ENCODE results near the gene ZNF839. TPM values are rescaled to one million over a fixed set of nuclear protein-coding genes. Genes with fewer than 3 reads are reported as not detected.

The ZNF839 gene
- total and polyA plus RNA-seq, 12 donors: 7.4 to 28.2 (median 14.5) TPM

DNA sequence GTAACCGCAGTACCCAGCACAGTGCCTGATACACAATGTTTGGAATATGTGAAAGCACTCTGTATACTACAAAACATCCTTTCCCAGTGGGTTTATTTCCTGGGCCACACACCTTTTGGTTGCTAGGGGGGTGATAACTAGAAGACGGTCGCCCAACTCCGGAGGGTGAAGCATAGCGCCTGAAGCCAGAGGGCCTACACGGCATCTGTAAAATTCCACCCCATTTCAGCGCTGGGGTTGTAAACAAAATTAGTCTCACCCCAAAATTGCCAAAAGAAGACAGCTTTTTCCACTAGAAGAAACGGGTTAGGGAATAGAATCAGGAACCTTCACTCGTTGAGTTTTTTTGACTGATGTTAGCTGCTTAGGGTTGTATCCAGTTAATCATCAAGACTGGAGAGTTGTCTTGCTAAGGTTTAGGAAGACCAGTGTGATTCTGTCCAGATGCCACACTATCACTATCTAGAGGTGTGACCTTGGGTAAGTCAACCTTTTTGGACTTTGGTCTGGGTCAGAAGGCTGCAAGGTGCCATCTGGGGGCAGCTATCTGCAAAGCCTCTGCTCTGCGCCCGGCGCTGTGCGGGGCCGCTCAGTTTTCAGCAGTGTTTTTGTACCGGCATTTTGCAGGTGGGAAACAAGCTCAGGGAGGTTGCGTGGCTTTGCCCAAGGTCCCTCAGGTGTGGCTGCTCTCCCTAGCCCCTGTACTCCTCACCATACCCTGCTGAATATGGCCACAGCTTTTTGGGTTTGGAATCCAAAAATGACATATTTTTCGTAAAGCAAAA lies 1.3 kb downstream of the ZNF839 start:
- intact Hi-C loops (cut with DNase I): loop anchor here in 1 of 2 donors (10.0 kb wide), 1 partner anchor 194 kb away; no protein-coding TSS in a partner anchor
- TF ChIP-seq POLR2A (IDR thresholded peaks at IDR 0.05): no peak
- TF ChIP-seq, protein P1, sequence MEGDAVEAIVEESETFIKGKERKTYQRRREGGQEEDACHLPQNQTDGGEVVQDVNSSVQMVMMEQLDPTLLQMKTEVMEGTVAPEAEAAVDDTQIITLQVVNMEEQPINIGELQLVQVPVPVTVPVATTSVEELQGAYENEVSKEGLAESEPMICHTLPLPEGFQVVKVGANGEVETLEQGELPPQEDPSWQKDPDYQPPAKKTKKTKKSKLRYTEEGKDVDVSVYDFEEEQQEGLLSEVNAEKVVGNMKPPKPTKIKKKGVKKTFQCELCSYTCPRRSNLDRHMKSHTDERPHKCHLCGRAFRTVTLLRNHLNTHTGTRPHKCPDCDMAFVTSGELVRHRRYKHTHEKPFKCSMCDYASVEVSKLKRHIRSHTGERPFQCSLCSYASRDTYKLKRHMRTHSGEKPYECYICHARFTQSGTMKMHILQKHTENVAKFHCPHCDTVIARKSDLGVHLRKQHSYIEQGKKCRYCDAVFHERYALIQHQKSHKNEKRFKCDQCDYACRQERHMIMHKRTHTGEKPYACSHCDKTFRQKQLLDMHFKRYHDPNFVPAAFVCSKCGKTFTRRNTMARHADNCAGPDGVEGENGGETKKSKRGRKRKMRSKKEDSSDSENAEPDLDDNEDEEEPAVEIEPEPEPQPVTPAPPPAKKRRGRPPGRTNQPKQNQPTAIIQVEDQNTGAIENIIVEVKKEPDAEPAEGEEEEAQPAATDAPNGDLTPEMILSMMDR (IDR thresholded peaks at IDR 0.05): no peak
- H3K36me3 ChIP-seq (replicated peaks in 1 of 2): peaks cover 0 to 5% of the 10 kb centered on the region in 2 donors
- H3K4me3 ChIP-seq: peak overlapping the region in 3 of 4 donors; percentile 4 to 82 (median 60)
- H3K4me1 ChIP-seq (replicated peaks in 1 of 2): peaks cover 6 to 39% of the 10 kb centered on the region in 2 donors
- no peaks in the 10 kb centered on the region for H3K27me3 ChIP-seq
- DNase-seq: no peak
- WGBS, 4 donors: 92 to 93% (median 93%) methylated on average over 15 to 17 of the region's 17 CpGs
- no peaks in the 10 kb centered on the region for H3K9me3 ChIP-seq (replicated peaks in 1 of 3)
- H3K27ac ChIP-seq: peak overlapping the region in 4 of 5 donors; percentile 13 to 98 (median 91)

DNA sequence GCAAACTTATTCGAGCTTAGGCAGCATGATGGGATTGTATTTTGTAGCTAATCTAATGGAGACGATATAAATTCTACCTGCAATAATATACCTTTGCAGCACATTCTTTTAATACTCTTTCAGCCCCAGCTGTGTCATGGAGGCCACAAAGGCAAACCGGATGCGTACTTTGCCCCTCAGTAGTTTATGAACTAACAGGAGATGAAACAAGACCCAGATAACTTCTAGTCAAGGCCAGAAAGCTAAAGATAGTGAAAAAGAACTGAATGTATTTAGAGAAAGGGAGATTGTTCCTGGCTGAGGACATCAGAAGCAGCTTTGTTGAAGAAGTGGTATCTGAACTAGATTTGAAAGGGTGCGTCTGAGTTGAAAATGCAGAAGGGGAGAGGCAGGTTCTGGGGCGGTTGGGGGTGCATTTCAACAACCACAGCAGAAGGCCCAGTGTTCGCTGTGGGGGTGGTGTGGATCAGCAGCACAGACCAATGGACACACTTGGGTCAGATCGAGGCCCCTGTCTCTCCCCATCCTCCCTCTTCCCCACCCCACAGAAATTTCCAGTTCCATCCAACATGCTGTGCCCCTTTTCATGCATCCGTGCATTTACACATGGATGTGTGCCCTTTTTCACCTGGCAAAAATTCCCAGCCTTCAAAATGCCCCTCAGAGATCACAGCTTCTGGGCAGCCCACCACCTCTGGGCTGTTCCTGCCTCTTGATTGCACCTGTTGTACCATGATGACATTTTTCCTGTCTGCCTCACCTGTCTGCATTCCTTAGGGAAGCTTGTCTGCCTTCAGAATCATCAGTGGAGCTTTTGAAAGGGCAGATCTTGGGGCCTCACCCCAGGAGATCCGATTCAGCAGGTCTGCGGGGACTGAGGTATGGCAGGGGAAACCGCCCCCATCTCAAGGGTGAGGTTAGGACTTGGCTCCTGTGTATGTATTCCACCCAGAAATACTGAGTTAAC lies 2.2 kb downstream of the ZNF839 start:
- H3K27me3 ChIP-seq: no peaks in the 10 kb centered on the region
- WGBS, 4 donors: 78 to 83% (median 80%) methylated on average over 12 of the region's 12 CpGs
- peaks cover 0 to 7% of the 10 kb centered on the region in 2 donors for H3K36me3 ChIP-seq (replicated peaks in 1 of 2)
- no peak for TF ChIP-seq POLR2A (IDR thresholded peaks at IDR 0.05)
- TF ChIP-seq, protein P1 (IDR thresholded peaks at IDR 0.05): no peak
- peaks cover 6 to 30% of the 10 kb centered on the region in 2 donors for H3K4me1 ChIP-seq (replicated peaks in 1 of 2)
- H3K27ac ChIP-seq: peak overlapping the region in 1 of 5 donors; percentile 1
- no peaks in the 10 kb centered on the region for H3K9me3 ChIP-seq (replicated peaks in 1 of 3)
- no peak overlapping the region for H3K4me3 ChIP-seq
- no peak for DNase-seq
- intact Hi-C loops (cut with DNase I): loop anchor here in 1 of 2 donors (10.0 kb wide), 1 partner anchor 193 kb away; no protein-coding TSS in a partner anchor

DNA sequence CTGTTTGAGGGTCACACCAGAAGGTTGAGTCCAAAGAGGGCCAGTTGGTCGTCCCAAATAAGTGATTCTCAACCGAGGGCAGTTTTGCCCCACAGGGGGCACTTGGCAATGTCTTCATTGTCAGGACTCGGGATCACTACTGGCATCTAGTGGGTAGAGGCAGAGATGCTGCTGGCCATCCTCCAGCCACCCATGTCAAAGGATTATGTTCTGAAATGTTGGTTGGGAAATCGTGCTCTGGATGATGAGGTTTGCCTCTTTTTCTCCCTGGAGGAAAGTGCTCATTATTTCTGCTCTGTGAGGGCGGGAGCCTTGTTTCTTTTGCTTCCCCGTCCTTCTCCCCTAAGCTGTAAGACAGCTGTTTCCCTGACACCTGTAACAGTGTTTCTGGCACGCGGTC lies 3.6 kb downstream of the ZNF839 start:
- Histone ChIP-seq H3K9me3 (replicated peaks in 1 of 3) (no peaks in the 10 kb centered on the region), H3K27me3 (no peaks in the 10 kb centered on the region), H3K4me1 (replicated peaks in 1 of 2) (peaks cover 6 to 20% of the 10 kb centered on the region in 2 donors), H3K36me3 (replicated peaks in 1 of 2) (peaks cover 0 to 7% of the 10 kb centered on the region in 2 donors), H3K27ac (peak overlapping the region in 1 of 5 donors; percentile 19), H3K4me3 (no peak overlapping the region)
- intact Hi-C loops (cut with DNase I): loop anchor here in 1 of 2 donors (10.0 kb wide), 1 partner anchor 192 kb away; no protein-coding TSS in a partner anchor
- DNase-seq: peak; percentile 49 to 89 (median 79)
- 36 to 41% (median 39%) methylated on average over 7 to 8 of the region's 8 CpGs for WGBS, 4 donors
- no peak for TF ChIP-seq POLR2A (IDR thresholded peaks at IDR 0.05)
- TF ChIP-seq, protein P1 (IDR thresholded peaks at IDR 0.05): peak; percentile 30 to 60 (median 44)

Measured in adrenal gland (tissue), 12 donors.